Heart right ventricle (tissue), 16 donors: ENCODE results near the gene USP17L11. TPM values are rescaled to one million over a fixed set of nuclear protein-coding genes. Genes with fewer than 3 reads are reported as not detected.
A peak's percentile ranks its signal among the peaks of the same experiment; 100 is the strongest.
"Not testable (repeated sequence)": the region's sequence is repeated elsewhere in the genome, so short reads cannot be mapped to it uniquely, and the experiment has no call there.

Source experiments
- ATAC-seq, 8 donors: fragments of 200-7000 bp; cut with Tn5 transposase; one replicate each; pipeline ENCODE4 v1.9.1; 2020; ENCODE audit warnings: mild to moderate bottlenecking in 8 of 8, moderate library complexity in 8 of 8, moderate number of reproducible peaks in 1 of 8
- DNase-seq, 2 donors: peaks; one replicate each; pipeline ENCODE4 v3.0.0-alpha.2; 2020
- H3K27ac ChIP-seq, 10 donors: fragments of 200-600 bp; sonication (generic) in 2 of 10; one replicate each; pipeline versions ENCODE4 v1.5.0 to v1.8.0; 2020 to 2022; ENCODE audit warnings: mild to moderate bottlenecking in 3 of 10
- H3K27me3 ChIP-seq, 7 donors: fragments of 200-600 bp; one replicate each; pipeline ENCODE4 v1.8.0; 2021 to 2022; ENCODE audit warnings: mild to moderate bottlenecking in 2 of 7
- H3K36me3 ChIP-seq, 9 donors: fragments of 200-600 bp; sonication (generic) in 1 of 9; one replicate each; pipeline versions ENCODE4 v1.5.0 to v1.8.0; 2020 to 2022; ENCODE audit warnings: mild to moderate bottlenecking in 2 of 9
- H3K4me1 ChIP-seq, 9 donors: fragments of 200-600 bp; sonication (generic) in 1 of 9; one replicate each; pipeline versions ENCODE4 v1.5.0 to v1.8.0; 2020 to 2022; ENCODE audit warnings: mild to moderate bottlenecking in 4 of 9
- H3K4me3 ChIP-seq, 10 donors: fragments of 200-600 bp; sonication (generic) in 2 of 10; one replicate each; pipeline versions ENCODE4 v1.5.0 to v1.8.0; 2020 to 2022; ENCODE audit warnings: mild to moderate bottlenecking in 7 of 10, moderate library complexity in 2 of 10
- H3K9me3 ChIP-seq, 11 donors: fragments of 200-600 bp in 10 of 11; sonication (generic) in 2 of 11; one replicate each; pipeline versions ENCODE4 v1.5.0 to v1.8.0; 2013 to 2022; ENCODE audit warnings: mild to moderate bottlenecking in 2 of 11, control low read depth in 1 of 11, moderate library complexity in 1 of 11
- WGBS, 2 donors: extraction: QIAGEN DNeasy Blood & Tissue Kit; methylation state at CpG; one replicate each; pipeline ENCODE4 v1.1.7; 2013; ENCODE audit warnings: inconsistent platforms in 1 of 2; 5-methylcytosine and 5-hydroxymethylcytosine counted together
- intact Hi-C, 10 donors: fragments of 100-400 bp; cut with DNase I; formaldehyde crosslinking; loops; one replicate each; pipeline versions ENCODE4 v1.11.1 to v1.14.2; 2022
- polyA plus RNA-seq, 2 donors: library from polyadenylated mRNA; stranded (reverse); fragments of 200-250 nt; gene quantifications; one replicate each; pipeline ENCODE4 v1.2.3, GENCODE V29; 2013
- total RNA-seq, 10 donors: library from RNA; stranded (reverse); fragmentation: NEBNext Ultra II Directional in 3 of 10; extraction: Animal tissue kit (Norgen Biotek cat#: 25700) in 3 of 10; gene quantifications; one replicate each; pipeline versions ENCODE4 v1.2.1 to v1.2.4, GENCODE V29; 2021 to 2023
- donor health status: Arrhythmogenic right ventricular cardiomyopathy.
- donor health status: ischemic (EF 13 %, LVEDD 7.1; RV severe dilation, severe dysfunction).
- donor health status: healthy with polysubstance abuse.
- donor health status: DM: no; HTN: yes; CAD: no.
- donor health status: DM: no; HTN: no; CAD: no.
- donor health status: ischemic (EF 25% LVEDD 6.9; RV normal size, moderate dysfunction).
- donor health status: ischemic (EF 25% LVEDD 5.7; RV mildly dilated, moderate dysfunction).
- donor health status: healthy.
- donor health status: DM: yes; HTN: yes; CAD: no.
- donor health status: Ischemic cardiomyopathy.
- donor health status: ischemic (EF 35%, LVEDD 5.7; RV mildly dilated, moderate dysfunction).
- donor health status: nonischemic (EF 11% LVEDD 7.7; RV severe dilation, severe dysfunction).
- donor health status: DM: yes; HTN: yes; CAD: no.
- donor health status: PGD.
- donor health status: ischemic (EF 29% LVEDD 5.4; RV normal size, mild dysfunction).
- donor health status: nonischemic (EF 23%, LVEDD 6.1; RV moderate dilation, normal function).

The USP17L11 gene
- total and polyA plus RNA-seq, 12 donors, result not detected

- 83 to 84% methylated on average over 11 of the region's 12 CpGs for WGBS, 2 donors
- H3K4me1 ChIP-seq, H3K27me3 ChIP-seq, ATAC-seq, H3K36me3 ChIP-seq, H3K27ac ChIP-seq, intact Hi-C loops, H3K9me3 ChIP-seq, H3K4me3 ChIP-seq: not testable (repeated sequence)
- peak in 1 of 2 donors; percentile 4 for DNase-seq
Observed at GRCh38 chr4:9238461-9238860, 23.3 kb downstream of the USP17L11 start.

GRCh38 chr4:9243579-9243978 is 28.4 kb downstream of the USP17L11 start, which contains the start of gene USP17L17:
TSS of gene USP17L17 (plus strand) at chr4:9243879. CDS start at chr4:9243879, 0 bp downstream.
- DNase-seq, H3K27ac ChIP-seq, intact Hi-C loops, H3K9me3 ChIP-seq, H3K36me3 ChIP-seq, H3K4me1 ChIP-seq, H3K27me3 ChIP-seq, ATAC-seq, H3K4me3 ChIP-seq: not testable (repeated sequence)
- WGBS, 2 donors, result 91 to 93% methylated on average over 5 of the region's 14 CpGs

- not testable (repeated sequence) for ATAC-seq
Observed at GRCh38 chr4:9247953-9248680, 32.9 kb downstream of the USP17L11 start, which contains the start of gene USP17L18. TSS of gene USP17L18 (plus strand) at chr4:9248630. CDS start at chr4:9248630, 0 bp downstream.

GRCh38 chr4:9253078-9253477 is 37.9 kb downstream of the USP17L11 start, which contains the start of gene USP17L19:
TSS of gene USP17L19 (plus strand) at chr4:9253378. CDS start at chr4:9253378, 0 bp downstream.
- H3K4me3 ChIP-seq, intact Hi-C loops, ATAC-seq, H3K4me1 ChIP-seq, H3K9me3 ChIP-seq, H3K27ac ChIP-seq, H3K36me3 ChIP-seq, H3K27me3 ChIP-seq, DNase-seq: not testable (repeated sequence)
- WGBS, 2 donors, result no CpG with 5 or more reads among the region's 13 CpGs

More at GRCh38 chr4:9247953-9248680, 32.9 kb downstream of the USP17L11 start, which contains the start of gene USP17L18:
- H3K36me3 ChIP-seq, H3K9me3 ChIP-seq, H3K4me3 ChIP-seq, H3K27ac ChIP-seq, H3K4me1 ChIP-seq, intact Hi-C loops, H3K27me3 ChIP-seq: not testable (repeated sequence)
- peak in 1 of 2 donors; percentile 4 for DNase-seq
- 81 to 89% methylated on average over 14 to 19 of the region's 26 CpGs for WGBS, 2 donors

- H3K9me3 ChIP-seq, H3K27ac ChIP-seq, H3K4me3 ChIP-seq, H3K27me3 ChIP-seq, H3K36me3 ChIP-seq, ATAC-seq, intact Hi-C loops, H3K4me1 ChIP-seq, DNase-seq: not testable (repeated sequence)
- WGBS, 2 donors, result no CpG with 5 or more reads among the region's 15 CpGs
Observed at GRCh38 chr4:9257824-9258223, 42.6 kb downstream of the USP17L11 start, which contains the start of gene USP17L20. TSS of gene USP17L20 (plus strand) at chr4:9258124. CDS start at chr4:9258124, 0 bp downstream.

GRCh38 chr4:9262572-9262971 is 47.4 kb downstream of the USP17L11 start, which contains the start of gene USP17L21:
TSS of gene USP17L21 (plus strand) at chr4:9262872. CDS start at chr4:9262872, 0 bp downstream.
- H3K36me3 ChIP-seq, ATAC-seq, H3K4me3 ChIP-seq, H3K27ac ChIP-seq, H3K4me1 ChIP-seq, DNase-seq, intact Hi-C loops, H3K27me3 ChIP-seq, H3K9me3 ChIP-seq: not testable (repeated sequence)
- no CpG with 5 or more reads among the region's 13 CpGs for WGBS, 2 donors

Other genes with a start within 250 kb of the USP17L11 start
- not detected for gene FAM90A26, start 45.0 kb upstream of the USP17L11 start, total RNA-seq
- gene FAM90A26, start 45.0 kb upstream of the USP17L11 start, polyA plus RNA-seq, result not detected
- gene USP17L10, start 4.7 kb upstream of the USP17L11 start, total RNA-seq, result not detected
- gene USP17L10, start 4.7 kb upstream of the USP17L11 start, polyA plus RNA-seq, result not detected
- not detected for gene USP17L12, start 4.7 kb downstream of the USP17L11 start, total RNA-seq
- gene USP17L12, start 4.7 kb downstream of the USP17L11 start, polyA plus RNA-seq, result not detected
- not detected for gene USP17L13, start 9.5 kb downstream of the USP17L11 start, total RNA-seq
- not detected for gene USP17L13, start 9.5 kb downstream of the USP17L11 start, polyA plus RNA-seq
- not detected for gene USP17L15, start 19.0 kb downstream of the USP17L11 start, total RNA-seq
- gene USP17L15, start 19.0 kb downstream of the USP17L11 start, polyA plus RNA-seq, result not detected
- gene USP17L17, start 28.5 kb downstream of the USP17L11 start, total RNA-seq, result not detected
- gene USP17L17, start 28.5 kb downstream of the USP17L11 start, polyA plus RNA-seq, result not detected
- not detected for gene USP17L18, start 33.2 kb downstream of the USP17L11 start, total RNA-seq
- not detected for gene USP17L18, start 33.2 kb downstream of the USP17L11 start, polyA plus RNA-seq
- gene USP17L19, start 38.0 kb downstream of the USP17L11 start, total RNA-seq, result not detected
- gene USP17L19, start 38.0 kb downstream of the USP17L11 start, polyA plus RNA-seq, result not detected
- gene USP17L20, start 42.7 kb downstream of the USP17L11 start, total RNA-seq, result not detected
- gene USP17L20, start 42.7 kb downstream of the USP17L11 start, polyA plus RNA-seq, result not detected
- not detected for gene USP17L21, start 47.5 kb downstream of the USP17L11 start, total RNA-seq
- not detected for gene USP17L21, start 47.5 kb downstream of the USP17L11 start, polyA plus RNA-seq
- not detected for gene USP17L22, start 52.2 kb downstream of the USP17L11 start, total RNA-seq
- gene USP17L22, start 52.2 kb downstream of the USP17L11 start, polyA plus RNA-seq, result not detected
- not detected for gene USP17L24, start 109.8 kb downstream of the USP17L11 start, total RNA-seq
- not detected for gene USP17L24, start 109.8 kb downstream of the USP17L11 start, polyA plus RNA-seq
- gene USP17L25, start 114.5 kb downstream of the USP17L11 start, total RNA-seq, result not detected
- not detected for gene USP17L25, start 114.5 kb downstream of the USP17L11 start, polyA plus RNA-seq
- not detected for gene USP17L26, start 119.3 kb downstream of the USP17L11 start, total RNA-seq
- gene USP17L26, start 119.3 kb downstream of the USP17L11 start, polyA plus RNA-seq, result not detected
- gene USP17L5, start 124.0 kb downstream of the USP17L11 start, total RNA-seq, result not detected
- not detected for gene USP17L5, start 124.0 kb downstream of the USP17L11 start, polyA plus RNA-seq
- gene USP17L27, start 128.7 kb downstream of the USP17L11 start, total RNA-seq, result not detected
- not detected for gene USP17L27, start 128.7 kb downstream of the USP17L11 start, polyA plus RNA-seq
- gene USP17L28, start 133.5 kb downstream of the USP17L11 start, total RNA-seq, result not detected
- gene USP17L28, start 133.5 kb downstream of the USP17L11 start, polyA plus RNA-seq, result not detected
- not detected for gene USP17L29, start 138.2 kb downstream of the USP17L11 start, total RNA-seq
- not detected for gene USP17L29, start 138.2 kb downstream of the USP17L11 start, polyA plus RNA-seq
- not detected for gene USP17L30, start 147.7 kb downstream of the USP17L11 start, total RNA-seq
- gene USP17L30, start 147.7 kb downstream of the USP17L11 start, polyA plus RNA-seq, result not detected
- gene DEFB131A, start 229.0 kb downstream of the USP17L11 start, total RNA-seq, result not detected
- gene DEFB131A, start 229.0 kb downstream of the USP17L11 start, polyA plus RNA-seq, result not detected